Mesothelial cell of epicardium (in vitro differentiated cells): ENCODE measurements around the gene SLC35A2. TPM values are rescaled to one million over a fixed set of nuclear protein-coding genes. Genes with fewer than 3 reads are reported as not detected.

Experiments used
- DNase-seq, 2 experiments: peaks; one replicate each; pipeline ENCODE4 v3.0.0; 2021; ENCODE audit warnings: low spot score in 2 of 2; ENCODE audit not compliant: unreplicated experiment in 2 of 2
- H3K27ac Mint-ChIP-seq: 2 replicates; pipeline ENCODE4 v1.8.0; 2021; ENCODE audit warnings: mixed read lengths
- H3K27me3 Mint-ChIP-seq: 2 replicates; pipeline ENCODE4 v1.8.0; 2021; ENCODE audit warnings: low read depth, mixed read lengths
- H3K36me3 Mint-ChIP-seq: 2 replicates; pipeline ENCODE4 v1.8.0; 2021; ENCODE audit warnings: mixed read lengths
- H3K4me1 Mint-ChIP-seq: 2 replicates; pipeline ENCODE4 v1.8.0; 2021; ENCODE audit warnings: mixed read lengths
- H3K4me3 Mint-ChIP-seq: 2 replicates; pipeline ENCODE4 v1.8.0; 2021; ENCODE audit warnings: mild to moderate bottlenecking, moderate library complexity, mixed read lengths
- H3K9me3 Mint-ChIP-seq: 2 replicates; pipeline ENCODE4 v1.8.0; 2021; ENCODE audit warnings: mixed read lengths
- total RNA-seq: library from RNA; stranded (reverse); gene quantifications from 3 replicates; pipeline ENCODE4 v1.2.1, GENCODE V29; 2021
- TF ChIP-seq, protein P1 (sequence below): fragments of 200-600 bp; sonication (generic); IDR thresholded peaks from one replicate; pipeline ENCODE4 v1.5.0; 2021; ENCODE audit warnings: antibody characterized with exemption; ENCODE audit not compliant: unreplicated experiment

SLC35A2 gene
- total RNA-seq, 1 donor from 2014 or later = 43.8 TPM

DNA sequence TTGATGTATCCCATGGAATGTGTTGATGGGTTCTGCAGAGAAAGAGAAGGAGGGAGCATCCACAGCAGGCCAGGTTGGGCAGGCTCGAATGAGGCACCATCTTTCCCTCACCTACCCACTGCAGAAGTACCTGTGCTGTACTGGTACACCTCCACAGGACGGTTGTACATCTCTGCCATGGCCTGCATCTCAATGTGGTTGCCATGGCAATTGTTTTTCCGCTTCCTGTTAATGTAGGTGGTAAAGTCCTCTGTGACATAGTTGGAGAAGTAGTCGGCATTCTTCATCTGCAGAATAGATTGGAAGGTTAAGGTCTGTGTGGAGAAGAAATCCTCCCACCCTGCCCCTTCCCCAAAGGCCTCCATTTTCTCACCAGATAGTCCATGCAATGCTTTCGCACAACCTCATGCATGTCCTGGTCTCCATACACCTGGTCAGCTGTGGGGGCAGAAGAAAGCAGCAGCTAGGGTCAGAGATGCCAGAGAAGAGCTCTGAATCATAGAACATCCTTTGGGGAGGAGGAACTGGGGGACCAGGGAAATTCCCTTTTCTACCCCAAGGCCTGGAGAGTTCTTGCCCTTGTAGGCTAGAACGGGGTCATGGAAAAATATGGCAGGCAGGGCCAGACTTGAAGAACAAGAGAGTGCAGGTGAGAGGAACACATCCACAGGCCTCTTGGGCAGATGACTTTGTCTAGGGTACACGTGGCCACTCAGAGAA is 23.3 kb upstream of the SLC35A2 start:
- Mint-ChIP-seq H3K9me3 (peaks cover 26% of the 10 kb centered on the region), H3K27ac (no peak overlapping the region)

DNA sequence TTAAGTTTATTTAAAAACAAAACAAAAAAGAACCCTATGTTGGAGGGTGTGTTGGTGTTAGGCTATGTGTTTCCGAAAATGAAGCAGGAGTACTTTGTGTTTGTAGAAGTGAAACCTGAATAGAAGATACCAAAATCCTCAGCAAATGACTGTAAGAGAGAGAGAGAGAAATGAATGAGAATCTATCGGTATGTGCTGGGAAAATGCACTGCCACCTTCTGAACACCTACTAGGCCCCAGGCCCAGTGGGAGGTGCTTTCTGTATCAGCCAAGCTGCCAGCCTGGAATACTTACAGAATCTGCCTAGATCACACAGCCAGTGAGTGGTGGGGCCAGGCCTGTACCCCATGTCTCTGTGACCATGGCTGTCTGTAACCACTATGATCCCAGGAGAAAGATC is 22.3 kb upstream of the SLC35A2 start:
- H3K4me3 Mint-ChIP-seq = no peak overlapping the region
- no peak for DNase-seq
- H3K27ac Mint-ChIP-seq = no peak overlapping the region
- H3K9me3 Mint-ChIP-seq = peaks cover 26% of the 10 kb centered on the region
- peaks cover 29% of the 10 kb centered on the region for H3K36me3 Mint-ChIP-seq
- TF ChIP-seq, protein P1, sequence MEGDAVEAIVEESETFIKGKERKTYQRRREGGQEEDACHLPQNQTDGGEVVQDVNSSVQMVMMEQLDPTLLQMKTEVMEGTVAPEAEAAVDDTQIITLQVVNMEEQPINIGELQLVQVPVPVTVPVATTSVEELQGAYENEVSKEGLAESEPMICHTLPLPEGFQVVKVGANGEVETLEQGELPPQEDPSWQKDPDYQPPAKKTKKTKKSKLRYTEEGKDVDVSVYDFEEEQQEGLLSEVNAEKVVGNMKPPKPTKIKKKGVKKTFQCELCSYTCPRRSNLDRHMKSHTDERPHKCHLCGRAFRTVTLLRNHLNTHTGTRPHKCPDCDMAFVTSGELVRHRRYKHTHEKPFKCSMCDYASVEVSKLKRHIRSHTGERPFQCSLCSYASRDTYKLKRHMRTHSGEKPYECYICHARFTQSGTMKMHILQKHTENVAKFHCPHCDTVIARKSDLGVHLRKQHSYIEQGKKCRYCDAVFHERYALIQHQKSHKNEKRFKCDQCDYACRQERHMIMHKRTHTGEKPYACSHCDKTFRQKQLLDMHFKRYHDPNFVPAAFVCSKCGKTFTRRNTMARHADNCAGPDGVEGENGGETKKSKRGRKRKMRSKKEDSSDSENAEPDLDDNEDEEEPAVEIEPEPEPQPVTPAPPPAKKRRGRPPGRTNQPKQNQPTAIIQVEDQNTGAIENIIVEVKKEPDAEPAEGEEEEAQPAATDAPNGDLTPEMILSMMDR = no peak
- H3K27me3 Mint-ChIP-seq = no peaks in the 10 kb centered on the region
- H3K4me1 Mint-ChIP-seq = no peaks in the 10 kb centered on the region

More for the DNA sequence above, 23.3 kb upstream of the SLC35A2 start:
- Mint-ChIP-seq H3K36me3 (peaks cover 29% of the 10 kb centered on the region), H3K4me1 (no peaks in the 10 kb centered on the region), H3K4me3 (no peak overlapping the region), H3K27me3 (no peaks in the 10 kb centered on the region)
- TF ChIP-seq, protein P1 = no peak
- DNase-seq = no peak

DNA sequence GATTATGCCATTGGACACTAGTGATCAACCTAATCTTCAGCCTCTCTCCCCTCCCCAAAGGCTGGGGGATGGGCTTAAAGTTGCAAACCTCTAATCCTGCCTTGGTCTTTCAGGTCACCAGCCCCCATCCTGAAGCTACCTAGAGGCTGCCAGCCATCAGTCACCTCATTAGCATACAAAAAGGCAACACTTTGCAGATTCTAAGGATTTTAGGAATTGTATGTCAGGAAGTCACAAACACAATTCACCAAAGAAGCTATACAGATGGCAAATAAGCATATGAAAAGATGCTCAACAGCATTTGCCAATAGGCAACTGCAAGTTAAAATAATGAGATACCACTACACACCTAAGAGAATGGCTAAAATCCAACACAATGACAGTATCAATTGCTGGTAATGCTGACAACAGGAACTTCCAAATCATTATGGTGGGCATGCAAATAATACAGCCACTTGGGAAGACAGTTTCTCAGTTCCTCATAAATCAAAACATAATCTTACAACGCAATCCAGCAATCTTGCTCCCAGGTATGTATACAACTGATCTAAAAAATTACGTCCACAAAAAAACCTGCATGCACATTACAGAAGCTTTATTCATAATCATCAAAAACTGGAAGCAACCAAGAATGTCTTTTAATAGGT is 16.4 kb upstream of the SLC35A2 start:
- TF ChIP-seq, protein P1 = no peak
- peaks cover 24% of the 10 kb centered on the region for H3K36me3 Mint-ChIP-seq
- H3K27ac Mint-ChIP-seq = no peak overlapping the region
- H3K9me3 Mint-ChIP-seq = peaks cover 16% of the 10 kb centered on the region
- no peak overlapping the region for H3K4me3 Mint-ChIP-seq
- no peaks in the 10 kb centered on the region for H3K27me3 Mint-ChIP-seq
- no peaks in the 10 kb centered on the region for H3K4me1 Mint-ChIP-seq
- DNase-seq = no peak

DNA sequence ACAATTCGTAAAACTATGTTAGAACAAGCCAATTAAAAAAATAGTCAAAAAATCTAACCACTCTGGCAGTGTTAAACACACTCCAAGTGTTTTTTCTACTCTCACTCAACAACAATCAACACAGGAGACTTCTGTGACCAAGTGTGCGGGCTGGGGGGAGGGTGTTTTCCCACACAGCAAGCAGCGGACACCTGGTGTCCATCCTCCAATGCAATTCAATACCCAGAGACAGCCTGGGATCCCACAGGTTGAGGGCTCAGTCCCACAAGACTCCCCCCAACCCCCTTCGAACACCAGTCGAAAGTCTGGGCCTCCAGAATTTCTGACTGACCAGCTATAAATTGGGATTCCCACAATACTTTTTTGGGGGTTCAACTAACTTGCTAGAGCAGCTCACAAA is 15.7 kb upstream of the SLC35A2 start:
- H3K4me1 Mint-ChIP-seq = no peaks in the 10 kb centered on the region
- peaks cover 14% of the 10 kb centered on the region for H3K9me3 Mint-ChIP-seq
- DNase-seq = no peak
- no peaks in the 10 kb centered on the region for H3K27me3 Mint-ChIP-seq
- TF ChIP-seq, protein P1 = no peak
- no peak overlapping the region for H3K27ac Mint-ChIP-seq
- peaks cover 22% of the 10 kb centered on the region for H3K36me3 Mint-ChIP-seq
- no peak overlapping the region for H3K4me3 Mint-ChIP-seq

DNA sequence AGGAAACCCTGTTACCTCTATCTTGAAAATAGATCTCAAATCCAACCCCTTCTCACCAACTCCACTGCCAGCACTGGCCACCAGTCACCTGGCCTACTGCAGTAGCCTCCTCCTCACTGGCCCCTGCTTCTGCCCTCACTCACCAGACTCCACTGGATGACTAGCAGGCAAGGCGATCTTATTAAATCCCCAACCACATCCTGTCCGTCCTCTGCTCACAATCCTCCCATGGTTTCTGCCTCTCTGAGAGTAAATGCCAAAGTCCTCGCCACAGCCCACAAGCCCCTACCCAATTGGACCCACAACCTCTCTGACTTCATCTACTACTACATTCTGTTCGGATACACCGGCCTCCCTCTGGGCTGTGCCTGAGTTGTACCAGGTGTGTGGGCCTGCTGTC is 12.8 kb upstream of the SLC35A2 start:
- no peak for DNase-seq
- Mint-ChIP-seq H3K4me1 (peaks cover 7% of the 10 kb centered on the region), H3K27ac (no peak overlapping the region), H3K36me3 (peaks cover 15% of the 10 kb centered on the region), H3K4me3 (no peak overlapping the region), H3K9me3 (peaks cover 6% of the 10 kb centered on the region), H3K27me3 (no peaks in the 10 kb centered on the region)
- TF ChIP-seq, protein P1 = no peak
